Stimulated activated CD4-positive, alpha-beta T cell treated with anti-CD3 and anti-CD28 coated beads, Interleukin-1b, Interleukin-23, amount 100 ng/mL, for 48 hours (primary cell): ENCODE data around the gene SIL1.
"Not testable (repeated sequence)": the region's sequence is repeated elsewhere in the genome, so short reads cannot be mapped to it uniquely, and the experiment has no call there.

Source experiments
- DNase-seq: peaks from one replicate; pipeline ENCODE4 v3.0.0-alpha.2; 2020

Gene SIL1

DNA sequence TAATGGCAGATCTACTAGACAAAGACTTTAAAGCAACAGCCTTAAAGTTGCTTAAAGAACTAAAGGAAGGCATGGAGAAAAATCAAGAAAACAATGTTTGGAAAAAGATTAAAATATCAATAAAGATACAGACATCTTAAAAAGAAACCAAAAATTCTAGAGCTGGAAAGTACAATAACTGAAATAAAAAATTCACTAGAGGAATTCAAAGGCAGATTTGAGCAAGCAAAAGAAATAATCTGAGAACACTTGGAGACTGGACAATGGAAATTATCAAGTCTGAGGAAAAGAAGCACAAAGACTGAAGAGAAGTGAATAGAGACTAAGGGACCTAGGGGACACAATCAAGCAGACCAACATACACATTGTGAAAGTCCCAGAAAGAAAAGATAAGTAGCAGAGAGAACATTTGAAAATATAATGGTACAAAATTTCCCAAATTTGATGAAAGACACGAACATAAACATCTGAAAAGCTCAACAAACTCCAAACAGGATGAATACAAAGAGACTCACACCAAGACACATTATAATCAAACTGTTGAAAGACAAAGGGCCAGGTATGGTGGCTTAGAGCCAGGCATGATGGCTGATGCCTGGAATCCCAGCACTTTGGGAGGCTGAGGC is 26.3 kb downstream of the SIL1 start:
- DNase-seq, result no peak

DNA sequence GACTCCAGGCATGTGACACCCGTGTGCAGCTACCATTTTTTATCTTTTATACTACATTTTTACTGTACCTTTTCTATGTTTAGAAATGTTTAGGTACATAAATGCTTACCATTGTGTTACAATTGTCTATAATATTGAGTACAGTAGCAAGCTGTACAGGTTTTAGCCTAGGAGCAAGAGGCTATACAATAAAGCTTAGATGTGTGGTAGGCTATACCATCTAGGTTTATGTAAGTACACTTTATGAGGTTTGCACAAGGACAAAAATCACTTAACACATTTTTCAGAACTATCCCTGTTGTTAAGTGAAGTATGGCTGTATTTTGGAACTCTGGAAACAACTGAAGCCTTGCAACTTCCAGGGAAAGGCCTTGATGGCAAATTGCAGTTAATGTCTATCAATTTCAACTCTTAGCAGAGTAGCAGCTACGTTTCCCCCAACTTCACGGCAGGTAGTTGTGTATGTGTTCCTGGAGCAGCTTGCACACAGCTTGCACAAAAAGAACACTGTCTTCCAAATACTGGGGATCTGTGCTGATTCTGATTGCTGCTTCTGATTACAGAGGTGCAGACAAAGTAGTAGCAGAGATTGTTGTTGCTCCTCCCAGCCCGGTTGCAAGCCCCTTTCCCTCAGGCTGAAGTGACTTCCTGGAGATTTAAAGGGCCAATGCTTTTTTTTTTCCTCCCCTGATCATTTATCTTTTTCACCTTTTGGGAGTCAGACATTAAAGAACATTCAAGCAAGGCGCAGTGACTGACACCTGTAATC is 30.0 kb downstream of the SIL1 start:
- DNase-seq, result no peak

DNA sequence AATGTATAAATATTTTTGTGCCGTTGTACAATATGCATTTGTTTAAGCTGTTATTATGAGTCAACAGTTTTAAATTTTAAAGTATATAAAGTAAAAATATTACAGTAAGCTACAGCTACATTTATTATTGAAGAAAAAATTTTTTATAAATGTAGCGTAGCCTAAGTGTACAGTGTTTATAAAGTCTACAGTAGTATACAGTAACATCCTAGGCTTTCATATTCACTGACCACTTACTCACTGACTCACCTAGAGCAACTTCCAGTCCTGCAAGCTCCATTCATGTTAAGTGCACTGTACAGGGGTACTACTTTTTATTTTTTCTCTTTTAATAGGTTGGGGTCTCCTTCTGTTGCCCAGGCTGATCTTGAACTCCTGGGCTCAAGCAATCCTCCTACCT is 30.6 kb downstream of the SIL1 start:
- no peak for DNase-seq

DNA sequence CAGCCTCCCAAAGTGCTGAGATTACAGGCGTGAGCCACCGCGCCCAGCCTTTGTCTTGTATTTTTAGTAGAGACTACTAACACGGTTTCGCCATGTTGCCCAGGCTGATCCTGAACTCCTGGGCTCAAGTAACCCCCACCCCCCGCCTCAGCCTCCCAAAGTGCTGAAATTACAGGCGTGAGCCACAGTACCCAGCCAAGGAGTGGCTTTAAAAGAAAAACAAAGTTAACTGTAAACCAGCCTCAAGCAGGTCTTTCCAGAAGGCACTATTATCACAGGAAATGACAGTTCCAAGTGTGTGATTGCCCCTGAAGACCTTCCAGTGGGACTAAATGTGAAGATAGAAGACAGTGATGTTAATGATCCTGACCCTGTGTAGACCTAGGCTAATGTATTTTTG is 31.1 kb downstream of the SIL1 start:
- DNase-seq, result no peak

DNA sequence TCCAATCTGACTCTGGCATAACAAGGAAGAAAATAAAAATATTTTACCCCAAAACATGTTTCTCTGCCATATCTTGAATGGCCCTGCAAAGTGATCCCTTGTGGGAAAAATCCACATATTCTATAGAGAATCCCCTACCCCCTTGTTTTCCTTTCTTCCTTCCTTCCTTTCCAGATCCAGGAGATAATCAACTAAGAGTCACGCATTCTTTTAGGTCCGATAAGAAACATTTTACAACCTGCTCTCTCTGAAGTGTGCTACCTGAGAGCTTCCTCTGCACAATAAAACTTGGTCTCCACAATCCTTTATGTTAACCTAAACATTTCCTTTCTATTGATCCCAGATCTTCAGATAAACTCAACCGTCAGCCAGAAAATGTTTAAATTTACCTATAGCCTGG is 33.3 kb downstream of the SIL1 start:
- not testable (repeated sequence) for DNase-seq

DNA sequence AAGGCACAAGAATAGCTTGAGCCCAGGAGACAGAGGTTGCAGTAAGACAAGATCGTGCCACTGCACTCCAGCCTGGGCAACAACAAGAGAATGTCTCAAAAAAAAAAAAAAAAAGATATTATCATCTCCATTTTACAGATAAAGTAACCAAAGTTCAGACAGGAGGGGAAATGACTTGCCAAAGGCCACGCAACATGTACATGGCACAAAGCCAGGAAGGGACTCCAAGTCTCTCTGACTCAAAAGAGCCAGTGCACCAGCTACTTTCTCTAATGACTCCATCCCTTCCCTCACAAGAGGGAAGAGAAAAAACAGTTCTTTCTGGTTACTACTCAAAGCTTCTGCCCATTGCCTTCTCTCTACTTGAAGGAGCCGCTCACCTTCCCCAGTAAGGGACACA is 34.1 kb downstream of the SIL1 start:
- DNase-seq, result peak; percentile 25

DNA sequence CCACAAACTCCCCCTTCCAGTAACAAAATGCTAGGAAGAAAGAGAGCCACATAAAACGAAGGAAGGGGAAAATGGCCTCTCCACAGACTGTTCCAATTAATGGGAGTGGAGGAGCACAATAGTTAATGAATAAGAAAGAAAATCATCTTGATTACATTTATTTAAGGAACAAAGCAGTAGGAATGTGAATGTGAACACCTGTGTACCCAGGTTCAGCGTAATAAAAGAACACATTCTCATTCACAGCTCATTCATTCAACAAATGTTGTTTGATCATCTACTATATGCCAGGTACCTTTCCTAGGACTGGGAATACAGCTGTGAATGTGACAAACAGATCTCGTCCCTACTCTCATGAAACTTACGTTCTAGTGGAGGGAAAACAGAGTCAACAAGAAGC is 35.7 kb downstream of the SIL1 start:
- DNase-seq, result no peak

DNA sequence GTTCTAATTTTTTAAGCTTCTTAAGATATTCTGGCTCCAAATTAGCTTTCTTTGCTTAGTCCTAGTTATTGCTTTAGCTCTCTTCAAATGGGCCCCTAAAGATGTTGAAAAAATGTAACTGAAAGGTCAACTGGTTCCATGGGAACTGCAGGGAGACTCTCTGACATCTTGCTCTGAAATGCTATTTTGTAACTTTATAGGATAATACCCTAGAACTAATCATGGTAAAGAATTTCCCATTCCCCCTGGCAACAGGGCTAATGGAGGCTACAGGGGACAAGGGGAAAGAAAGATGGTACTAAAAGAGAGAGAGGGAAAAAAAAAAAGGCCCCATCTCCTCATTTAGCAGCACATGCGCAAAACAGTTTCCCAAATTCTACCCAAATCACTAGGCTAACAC is 39.4 kb downstream of the SIL1 start:
- DNase-seq, result no peak

DNA sequence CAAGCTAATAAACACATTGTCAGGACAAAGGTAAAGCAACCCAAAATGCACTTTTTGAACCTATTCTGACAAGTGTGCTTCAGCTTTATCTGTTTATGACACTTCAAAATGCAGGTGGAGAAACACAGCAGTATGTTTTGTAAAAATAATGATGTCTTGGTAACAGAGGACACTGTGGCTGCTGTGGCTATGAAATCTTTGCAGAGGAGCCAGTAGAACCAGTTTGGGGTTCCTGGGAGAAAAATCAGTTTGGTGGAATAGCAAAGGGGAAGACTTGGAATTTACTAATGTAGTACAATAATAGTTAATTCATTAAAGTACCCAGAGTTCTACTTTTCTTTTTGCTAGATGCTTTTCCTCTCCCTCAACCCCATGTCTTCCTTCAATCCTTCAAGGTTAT is 40.6 kb downstream of the SIL1 start:
- DNase-seq, result no peak

DNA sequence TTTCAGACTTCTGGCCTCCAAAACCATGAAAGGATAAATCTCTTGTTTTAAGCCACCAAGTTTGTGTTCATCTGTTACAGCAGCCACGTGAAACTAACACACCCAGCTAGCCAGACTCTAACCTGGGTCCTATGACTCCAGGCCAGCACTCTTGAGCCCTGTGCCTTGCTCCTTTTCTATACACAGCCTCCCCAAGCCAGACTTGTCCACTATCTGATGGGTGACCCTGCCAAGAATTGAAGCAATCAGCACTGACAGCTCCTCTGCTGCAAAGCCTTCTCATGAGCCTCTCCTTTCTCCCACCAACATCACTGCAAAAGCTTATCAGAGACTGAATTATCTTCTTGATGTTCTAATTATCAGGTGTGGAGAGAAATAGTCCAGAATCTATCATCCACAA is 41.4 kb downstream of the SIL1 start:
- no peak for DNase-seq

DNA sequence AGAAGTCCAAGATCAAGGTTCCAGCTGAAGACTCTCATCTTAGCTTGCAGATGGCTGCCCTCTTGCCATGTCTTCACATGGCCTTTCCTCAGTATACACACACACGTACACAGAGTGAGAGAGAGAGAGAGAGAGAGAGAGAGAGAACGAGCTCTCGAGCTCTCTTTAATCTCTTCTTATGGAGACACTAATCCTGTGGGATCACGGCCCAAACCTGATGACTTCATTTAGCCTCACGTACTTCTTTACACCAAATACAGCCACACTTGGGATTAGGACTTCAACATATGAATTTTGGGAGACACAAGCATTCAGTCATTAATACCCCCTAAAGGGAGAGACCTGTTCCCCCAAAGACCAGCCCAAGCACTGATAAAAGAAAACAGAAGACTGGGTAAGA is 42.8 kb downstream of the SIL1 start:
- no peak for DNase-seq

DNA sequence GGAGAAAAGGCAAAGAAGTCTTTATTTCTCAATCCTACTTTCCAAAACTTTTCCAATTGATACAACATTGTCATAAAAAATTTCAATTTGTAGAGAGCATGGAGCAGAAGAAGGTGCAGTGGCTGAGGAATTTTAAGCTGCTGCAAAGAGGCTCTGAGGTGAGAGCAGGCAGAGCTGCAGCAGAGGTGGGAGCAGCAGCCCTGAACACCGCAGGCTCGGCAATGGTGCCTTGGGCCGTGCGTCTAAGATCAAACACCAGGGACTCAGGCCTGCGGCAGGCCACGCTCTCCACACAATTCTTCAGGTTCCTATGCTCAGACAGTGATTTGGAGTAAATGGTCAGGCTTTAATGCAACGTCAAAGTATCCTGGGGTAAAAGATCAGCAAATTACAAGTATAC is 46.3 kb downstream of the SIL1 start:
- no peak for DNase-seq

DNA sequence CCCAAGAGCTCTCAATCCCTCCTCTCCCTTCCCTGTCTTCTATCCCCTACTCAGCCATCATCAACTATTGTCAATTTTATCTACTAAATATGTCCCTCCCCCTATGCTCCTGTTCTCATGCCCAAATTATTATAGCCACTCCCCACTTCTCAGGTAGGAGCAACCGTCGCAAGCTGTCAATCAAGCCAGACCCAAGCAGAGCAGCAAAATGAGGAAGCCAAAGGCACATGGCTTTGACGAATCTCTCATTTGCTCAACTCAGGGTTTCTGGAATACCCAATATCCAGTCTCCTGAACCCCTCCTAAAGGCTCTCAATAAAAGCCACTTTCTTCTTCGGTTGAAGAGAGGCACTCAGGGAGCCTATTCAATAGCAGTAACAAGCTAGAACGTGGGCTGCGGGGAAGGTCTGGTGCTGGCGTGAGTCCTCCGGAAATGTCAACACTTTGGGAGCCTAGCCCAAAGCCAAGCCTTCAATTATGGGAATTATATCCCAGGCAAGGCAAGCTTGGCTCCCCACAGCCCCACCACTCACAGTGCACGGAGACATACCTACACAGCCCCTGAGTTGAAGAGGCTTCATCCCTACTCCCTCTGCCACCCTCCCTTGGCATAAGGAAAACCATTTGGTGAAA is 47.7 kb downstream of the SIL1 start:
- no peak for DNase-seq

DNA sequence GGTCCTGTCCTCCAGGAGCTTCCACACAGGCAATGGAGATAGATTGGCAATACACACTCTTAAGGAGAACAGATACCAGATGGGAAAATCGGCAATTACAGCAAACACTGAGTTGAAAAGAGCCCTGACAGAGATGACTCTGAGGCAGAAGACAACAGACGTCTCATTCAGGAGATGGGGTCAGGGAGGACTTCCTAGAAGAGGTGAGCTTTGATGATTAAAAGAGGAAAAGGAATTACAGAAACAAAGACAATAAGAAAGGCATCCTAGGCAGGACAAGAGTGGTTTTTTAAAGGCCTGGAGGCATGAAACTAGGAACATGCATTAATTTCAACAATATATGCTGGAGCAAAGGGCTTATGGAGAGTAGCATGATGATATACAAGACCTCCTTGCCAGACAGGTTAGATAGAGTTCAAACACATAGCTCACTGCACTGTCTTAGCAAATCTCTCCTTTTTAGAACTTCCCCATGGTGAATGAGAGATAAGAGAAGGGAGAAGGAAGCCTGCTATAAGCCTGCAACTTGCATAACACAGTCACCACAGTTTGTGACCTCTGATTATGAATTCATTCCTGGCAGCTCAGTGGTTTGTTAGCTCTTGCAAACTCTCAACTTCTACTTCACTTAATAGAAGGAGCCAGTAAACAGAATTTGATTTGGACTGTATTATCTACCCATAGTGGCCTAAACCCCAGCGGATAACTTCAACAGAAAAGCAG is 48.5 kb downstream of the SIL1 start:
- DNase-seq, result no peak

DNA sequence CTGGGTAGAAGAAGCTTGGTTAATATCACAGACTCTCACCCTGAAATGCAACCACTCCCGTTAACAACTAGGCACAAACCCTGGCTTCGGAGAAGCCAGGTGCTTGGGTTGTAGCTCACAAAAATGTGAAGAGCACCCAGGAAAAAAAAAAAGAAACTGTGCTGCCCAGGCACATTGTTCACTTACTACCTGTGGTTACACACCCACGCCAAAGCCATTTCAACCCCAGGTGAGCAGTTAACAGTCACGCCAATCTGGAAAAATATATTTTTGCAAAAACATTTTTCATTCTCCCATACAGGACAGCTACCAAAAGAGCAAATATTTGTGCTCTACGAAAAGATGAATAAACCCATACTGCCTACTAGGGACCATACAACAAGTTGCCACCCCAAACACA is 49.2 kb downstream of the SIL1 start:
- DNase-seq, result no peak

DNA sequence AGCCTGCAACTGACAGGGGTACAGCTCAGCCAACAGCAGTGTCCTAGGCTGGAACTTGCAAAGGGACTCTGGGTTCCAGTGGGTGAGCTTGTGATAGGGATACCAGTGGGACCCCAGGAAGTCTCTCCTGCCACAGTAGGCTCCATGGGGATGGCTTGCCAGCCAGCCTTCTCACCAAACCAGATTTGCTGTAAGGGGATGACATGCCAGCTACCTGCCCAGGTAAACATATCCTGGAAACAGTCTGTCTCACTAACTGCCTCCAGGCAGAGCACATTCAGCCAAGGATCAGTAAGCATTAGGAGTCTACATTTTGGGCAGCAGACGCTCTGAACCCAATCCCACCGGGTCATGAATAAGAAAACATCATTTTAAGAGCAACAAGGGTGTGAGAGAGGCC is 49.9 kb downstream of the SIL1 start:
- no peak for DNase-seq

DNA sequence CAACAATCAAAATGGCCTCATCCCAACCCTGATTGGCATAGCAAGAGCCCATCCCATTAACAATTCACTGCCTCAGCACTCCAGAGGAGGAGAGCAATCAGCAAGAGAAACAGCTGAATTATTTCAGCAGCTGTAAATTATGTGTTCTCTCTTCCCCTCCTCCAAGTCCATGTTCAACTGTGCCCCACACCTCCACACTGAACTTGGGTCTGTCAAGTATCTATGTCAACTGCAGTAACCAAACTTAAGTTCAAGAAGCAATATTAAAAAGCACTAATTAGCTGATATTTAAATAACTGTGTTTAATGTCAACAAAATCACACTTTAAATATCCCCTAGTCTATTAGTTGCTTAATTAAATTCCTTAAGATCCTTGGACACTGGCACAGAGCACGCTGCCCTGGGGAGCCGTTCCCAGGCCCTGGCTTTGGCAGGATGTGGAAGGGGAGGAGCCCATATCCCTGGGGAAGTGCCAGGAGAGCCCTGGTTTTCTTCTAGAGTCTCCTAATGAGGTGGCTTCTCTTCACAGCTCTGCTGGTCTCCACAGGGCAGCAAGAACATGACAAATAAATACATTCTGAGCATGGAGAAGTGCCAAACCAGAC is 50.6 kb downstream of the SIL1 start:
- no peak for DNase-seq

DNA sequence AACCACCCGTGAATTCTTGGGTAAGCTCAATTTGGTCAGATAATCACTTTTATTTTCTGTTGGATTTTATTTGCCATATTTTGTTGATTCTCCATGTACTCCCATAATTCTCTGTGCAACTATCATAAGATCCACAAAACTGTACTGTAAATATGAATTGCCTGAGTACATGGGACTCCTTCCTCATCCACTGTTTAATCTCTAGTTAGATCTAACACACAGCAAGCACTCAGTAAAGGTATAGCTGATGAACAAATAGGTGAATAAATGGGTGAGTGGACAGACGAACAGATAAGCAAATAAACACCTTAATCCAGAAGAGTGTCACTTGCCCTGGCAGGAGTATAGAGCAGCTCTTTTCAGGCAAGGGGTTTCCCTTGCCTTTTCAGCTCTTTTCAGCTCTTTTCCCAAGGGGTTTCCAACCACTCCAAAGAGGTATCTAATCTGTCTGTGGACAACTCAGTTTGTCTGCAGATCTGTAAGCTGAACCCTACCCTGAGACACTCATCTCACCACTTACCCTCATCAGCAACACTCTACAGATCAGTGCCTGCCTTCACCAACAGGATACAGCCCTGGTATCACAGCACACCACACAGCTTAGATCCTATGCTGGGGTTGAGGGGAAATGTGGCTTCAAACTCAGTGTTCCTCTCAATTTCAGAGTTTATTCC is 51.2 kb downstream of the SIL1 start:
- DNase-seq, result no peak

DNA sequence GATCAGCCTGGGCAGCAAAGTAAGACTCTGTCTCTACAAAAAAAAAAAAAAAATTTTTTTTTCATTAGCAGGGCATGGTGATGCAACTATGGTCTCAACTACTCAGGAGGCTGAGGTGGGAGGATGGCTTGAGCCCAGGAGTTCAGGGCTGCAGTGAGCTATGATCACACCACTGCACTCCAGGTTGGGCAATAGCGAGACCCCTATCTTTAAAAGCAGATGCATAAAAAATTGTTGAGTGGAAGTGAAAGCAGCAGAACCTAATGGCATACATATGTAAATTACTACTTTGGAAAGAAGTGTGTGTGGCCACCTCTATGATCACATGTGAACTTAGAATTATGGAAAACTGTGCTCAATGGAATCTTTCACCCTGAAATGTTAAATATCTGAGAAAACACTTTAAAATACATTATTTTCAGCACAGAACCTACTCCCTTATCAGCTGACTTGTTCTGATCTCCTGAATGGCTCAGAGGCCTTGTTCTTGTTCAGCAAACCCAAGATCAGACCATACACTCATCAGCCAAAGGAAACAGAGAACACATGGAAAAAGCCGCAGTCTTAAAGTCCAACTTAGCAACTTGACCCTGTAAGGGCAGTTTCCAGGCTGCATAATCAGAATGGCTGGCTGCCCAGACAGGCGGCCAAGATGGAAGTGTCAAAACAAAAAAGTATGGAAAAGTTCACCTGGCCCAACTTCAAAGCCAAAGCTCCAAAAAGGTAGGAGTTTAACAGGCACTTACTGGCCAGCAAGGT is 56.5 kb downstream of the SIL1 start:
- no peak for DNase-seq

DNA sequence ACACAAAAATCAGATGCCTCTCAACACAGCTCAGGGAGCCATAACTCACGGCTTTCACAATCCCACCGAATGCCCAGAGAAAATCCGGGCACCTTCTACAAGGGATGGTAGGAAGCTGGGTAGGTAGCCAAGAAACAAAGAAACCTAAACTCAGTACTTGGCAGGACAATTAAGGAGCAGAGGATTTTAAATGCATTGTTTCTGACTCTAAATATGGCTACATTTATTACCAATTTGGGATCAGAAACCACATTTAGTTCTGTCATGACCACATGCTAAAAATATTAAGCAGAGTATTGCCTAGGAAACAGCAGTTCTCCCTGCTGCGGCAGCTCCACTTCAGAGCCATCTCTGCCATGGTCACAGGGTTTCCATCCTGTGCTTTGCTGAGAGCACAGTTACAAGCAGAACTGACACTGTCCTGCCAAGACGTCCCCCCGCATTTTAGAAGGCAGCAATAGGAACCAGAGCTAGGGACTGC is 57.5 kb downstream of the SIL1 start:
- DNase-seq, result no peak

DNA sequence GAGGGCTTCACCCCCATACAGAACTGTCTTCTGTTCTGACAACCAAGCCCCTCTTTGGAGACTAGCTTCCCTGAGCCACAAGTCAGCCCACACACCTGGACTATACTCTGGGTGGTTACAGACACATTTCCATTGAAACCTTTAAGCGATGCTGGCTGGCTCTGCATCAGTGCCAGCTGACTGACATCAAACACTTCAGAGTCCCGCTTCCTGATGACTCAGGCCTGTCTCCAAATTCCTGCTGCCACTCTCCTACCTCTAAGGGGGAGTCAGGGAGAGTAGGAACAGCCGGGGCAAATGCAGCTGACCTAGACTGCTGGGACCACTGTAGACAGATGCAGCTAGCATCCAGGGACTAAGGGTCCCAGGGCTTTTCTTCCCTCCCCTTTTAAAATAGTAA is 59.4 kb downstream of the SIL1 start:
- no peak for DNase-seq

DNA sequence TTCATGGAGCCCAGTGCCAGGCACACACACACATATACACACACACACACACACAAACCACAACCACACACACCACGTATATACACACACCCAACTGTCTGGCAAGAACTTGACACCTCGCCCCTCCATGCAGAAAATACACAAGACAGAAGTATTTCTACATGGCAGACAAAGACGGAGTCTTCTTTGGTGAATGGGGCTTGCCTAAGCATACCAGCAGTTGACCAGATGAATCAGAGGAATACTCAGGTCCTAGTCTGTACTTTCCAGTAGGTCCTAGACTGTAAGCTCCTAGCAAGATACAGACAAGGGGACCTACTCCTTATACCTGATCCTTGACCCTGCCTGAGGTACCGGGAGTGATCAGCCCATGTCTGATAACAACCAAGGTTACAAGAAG is 60.1 kb downstream of the SIL1 start:
- DNase-seq, result no peak
